ENCODE results near the gene CCNL1. TPM values are rescaled to one million over a fixed set of nuclear protein-coding genes. Genes with fewer than 3 reads are reported as not detected.

Gene CCNL1
- total and polyA plus RNA-seq, 7 experiments from 2014 or later = 65.4 to 1,170 (median 353) TPM

DNA sequence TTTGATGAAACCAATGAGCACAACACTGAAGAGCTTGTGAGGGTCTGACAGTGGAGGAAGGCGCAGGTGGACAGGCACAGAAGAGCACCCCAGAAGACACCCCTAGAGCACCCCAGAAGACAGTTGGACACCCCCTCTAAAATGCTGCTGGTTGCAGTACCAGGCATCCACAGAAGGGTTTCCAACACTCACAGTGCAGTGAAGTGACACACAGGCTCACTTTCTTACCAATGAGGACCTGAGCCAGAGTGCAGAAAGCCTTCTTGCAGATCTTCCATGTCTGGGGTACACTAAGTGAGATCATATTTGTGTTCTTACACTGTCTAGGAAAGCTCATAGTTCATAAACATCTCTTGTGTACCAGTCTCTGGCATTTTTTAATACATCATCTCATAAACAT is 27.6 kb downstream of the CCNL1 start:
- Mint-ChIP-seq H3K4me1 (peaks cover 34 to 96% (median 62%) of the 10 kb centered on the region in 7 donors), H3K9me3 (no peaks in the 10 kb centered on the region), H3K4me3 (peak overlapping the region in 3 of 10 donors; percentile 71 to 84 (median 73)), H3K27me3 (no peaks in the 10 kb centered on the region), H3K36me3 (peaks cover 0 to 11% (median 0%) of the 10 kb centered on the region in 5 donors), H3K27ac (peak overlapping the region; percentile 81 to 97 (median 95))
- ChIA-PET CTCF (interaction anchor here (0.8 to 1.6 kb wide), 2 partner anchors 20 to 44 kb away, joined by 3 to 4 read pairs; no protein-coding TSS in a partner anchor), POLR2A (interaction anchor here (2.1 to 4.6 kb wide), 3 partner anchors 28 to 578 kb away, joined by 9 to 26 read pairs (median 22); partner anchors contain the start of genes CCNL1 and SSR3)
- no peak for ATAC-seq
- Histone ChIP-seq H3K9me3 (ENCODE audit: control insufficient read depth in 2 of 3, low read length in 3 of 3) (no peaks in the 10 kb centered on the region), H3K4me1 (ENCODE audit: control insufficient read depth in 2 of 2, insufficient read depth in 2 of 2, low read length in 2 of 2) (peaks cover 44 to 69% of the 10 kb centered on the region in 2 donors), H3K4me3 (ENCODE audit: low read length) (no peak overlapping the region), H3K27ac (ENCODE audit: low read depth, low read length) (no peak overlapping the region), H3K36me3 (ENCODE audit: control insufficient read depth in 2 of 3, insufficient read depth in 3 of 3, low read length in 3 of 3) (no peaks in the 10 kb centered on the region), H3K27me3 (ENCODE audit: control insufficient read depth in 2 of 2, insufficient read depth in 2 of 2, low read length in 2 of 2) (no peaks in the 10 kb centered on the region)
- intact Hi-C loops (cut with micrococcal nuclease) = loop anchor here in 1 of 2 donors (5.0 to 10.0 kb wide), 2 partner anchors 155 to 218 kb away; no protein-coding TSS in a partner anchor
- DNase-seq = no peak

DNA sequence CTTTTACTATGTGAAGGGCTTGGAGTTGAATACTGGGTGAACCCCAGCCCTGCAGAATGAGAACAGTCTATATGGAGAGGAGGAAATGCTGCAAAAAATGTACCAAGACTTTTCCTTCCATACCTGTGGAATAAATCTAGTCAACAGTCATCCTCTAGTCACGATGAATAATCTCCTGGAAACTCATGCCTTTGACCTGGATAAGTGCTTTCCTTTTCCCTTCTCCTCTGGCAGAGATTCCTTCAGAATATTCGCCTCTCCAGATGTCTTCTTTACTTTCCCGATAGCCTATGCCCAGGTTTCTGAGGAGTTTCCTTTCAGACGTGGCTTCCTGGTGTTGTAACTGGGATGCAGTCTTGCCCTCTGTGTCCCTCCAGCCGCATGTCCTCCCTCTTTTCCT is 28.1 kb downstream of the CCNL1 start:
- Mint-ChIP-seq H3K4me3 (peak overlapping the region in 8 of 10 donors; percentile 9 to 84 (median 58)), H3K27me3 (no peaks in the 10 kb centered on the region), H3K9me3 (no peaks in the 10 kb centered on the region), H3K36me3 (peaks cover 0 to 10% (median 0%) of the 10 kb centered on the region in 5 donors), H3K27ac (peak overlapping the region; percentile 81 to 97 (median 95)), H3K4me1 (peaks cover 34 to 93% (median 62%) of the 10 kb centered on the region in 7 donors)
- no peaks in the 10 kb centered on the region for H3K9me3 ChIP-seq (ENCODE audit: control insufficient read depth in 2 of 3, low read length in 3 of 3)
- intact Hi-C loops (cut with micrococcal nuclease) = loop anchor here (2.0 to 10.0 kb wide), 4 partner anchors 155 to 647 kb away; no protein-coding TSS in a partner anchor
- ChIA-PET POLR2A (interaction anchor here (0.6 to 6.5 kb wide), 5 partner anchors 28 to 1110 kb away, joined by 3 to 49 read pairs (median 22); partner anchors contain the start of genes CCNL1, SSR3 and TIPARP), CTCF (interaction anchor here (0.8 to 1.6 kb wide), 7 partner anchors 12 to 981 kb away, joined by 3 to 9 read pairs (median 3); no protein-coding TSS in a partner anchor)
- no peak overlapping the region for H3K4me3 ChIP-seq (ENCODE audit: low read length)
- no peaks in the 10 kb centered on the region for H3K36me3 ChIP-seq (ENCODE audit: control insufficient read depth in 2 of 3, insufficient read depth in 3 of 3, low read length in 3 of 3)
- DNase-seq = no peak
- H3K27me3 ChIP-seq (ENCODE audit: control insufficient read depth in 2 of 2, insufficient read depth in 2 of 2, low read length in 2 of 2) = no peaks in the 10 kb centered on the region
- H3K27ac ChIP-seq (ENCODE audit: low read depth, low read length) = peak overlapping the region; percentile 80
- peaks cover 44 to 69% of the 10 kb centered on the region in 2 donors for H3K4me1 ChIP-seq (ENCODE audit: control insufficient read depth in 2 of 2, insufficient read depth in 2 of 2, low read length in 2 of 2)
- no peak for ATAC-seq

DNA sequence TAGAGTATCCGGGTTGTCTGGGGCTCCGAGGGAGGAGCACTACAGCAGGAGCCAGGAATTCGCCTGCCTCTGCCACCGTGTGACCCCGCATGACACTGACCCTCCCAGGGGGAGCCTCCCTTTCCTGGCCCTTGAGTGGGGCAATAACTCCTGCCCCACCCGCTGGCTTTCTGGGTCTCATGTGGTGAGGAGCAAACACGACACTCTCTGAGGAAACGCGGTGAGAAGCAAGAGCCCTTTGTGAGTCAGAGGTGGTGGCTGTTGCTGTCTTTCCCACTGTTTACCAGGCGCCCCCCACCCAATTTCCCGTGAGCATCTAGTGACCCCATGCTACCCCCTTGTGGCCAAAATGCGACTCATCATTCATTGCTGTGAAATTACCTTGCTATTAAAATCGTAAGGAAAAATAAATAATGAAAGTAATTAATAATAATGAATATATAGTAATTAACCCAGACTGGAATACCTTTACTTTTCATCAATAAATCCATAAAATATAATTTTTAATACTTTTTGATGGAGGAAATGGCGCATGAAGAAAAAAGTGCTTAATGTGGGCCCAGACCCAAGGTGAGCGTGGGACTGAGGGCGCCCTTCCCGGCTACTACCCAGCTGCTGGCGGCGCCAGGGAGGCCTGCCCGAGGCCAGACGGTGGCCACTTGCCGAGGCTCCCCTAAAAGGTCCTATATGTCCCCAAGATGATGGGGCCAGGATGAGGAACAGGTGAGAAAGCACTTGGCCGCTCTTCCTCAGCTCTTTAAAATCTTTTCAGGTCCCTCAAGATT is 29.3 kb downstream of the CCNL1 start:
- intact Hi-C loops (cut with micrococcal nuclease) = loop anchor here (1.0 to 10.0 kb wide), 12 partner anchors 17 to 980 kb away; partner anchors contain the start of genes SSR3 (in 2 of the 2) and TIPARP (in 2 of the 2)
- H3K4me1 ChIP-seq (ENCODE audit: control insufficient read depth in 2 of 2, insufficient read depth in 2 of 2, low read length in 2 of 2) = peaks cover 44 to 69% of the 10 kb centered on the region in 2 donors
- no peaks in the 10 kb centered on the region for H3K36me3 ChIP-seq (ENCODE audit: control insufficient read depth in 2 of 3, insufficient read depth in 3 of 3, low read length in 3 of 3)
- H3K4me1 Mint-ChIP-seq = peaks cover 34 to 89% (median 60%) of the 10 kb centered on the region in 7 donors
- H3K27me3 Mint-ChIP-seq = no peaks in the 10 kb centered on the region
- H3K27me3 ChIP-seq (ENCODE audit: control insufficient read depth in 2 of 2, insufficient read depth in 2 of 2, low read length in 2 of 2) = no peaks in the 10 kb centered on the region
- peak overlapping the region; percentile 61 to 84 (median 74) for H3K4me3 Mint-ChIP-seq
- POLR2A ChIA-PET = interaction anchor here (0.5 to 6.5 kb wide), 11 partner anchors 10 to 648 kb away, joined by 3 to 49 read pairs (median 5); partner anchors contain the start of genes CCNL1, SSR3 and TIPARP
- no peaks in the 10 kb centered on the region for H3K9me3 Mint-ChIP-seq
- peak overlapping the region; percentile 35 for H3K4me3 ChIP-seq (ENCODE audit: low read length)
- no peaks in the 10 kb centered on the region for H3K9me3 ChIP-seq (ENCODE audit: control insufficient read depth in 2 of 3, low read length in 3 of 3)
- H3K27ac Mint-ChIP-seq = peak overlapping the region; percentile 93 to 99 (median 97)
- peak; percentile 78 for ATAC-seq
- peak overlapping the region; percentile 80 for H3K27ac ChIP-seq (ENCODE audit: low read depth, low read length)
- CTCF ChIA-PET = interaction anchor here (0.6 to 1.6 kb wide), 13 partner anchors 13 to 1086 kb away, joined by 3 to 9 read pairs (median 3); no protein-coding TSS in a partner anchor
- H3K36me3 Mint-ChIP-seq = peaks cover 0 to 9% (median 0%) of the 10 kb centered on the region in 5 donors
- DNase-seq = peak; percentile 43 to 86 (median 80)

DNA sequence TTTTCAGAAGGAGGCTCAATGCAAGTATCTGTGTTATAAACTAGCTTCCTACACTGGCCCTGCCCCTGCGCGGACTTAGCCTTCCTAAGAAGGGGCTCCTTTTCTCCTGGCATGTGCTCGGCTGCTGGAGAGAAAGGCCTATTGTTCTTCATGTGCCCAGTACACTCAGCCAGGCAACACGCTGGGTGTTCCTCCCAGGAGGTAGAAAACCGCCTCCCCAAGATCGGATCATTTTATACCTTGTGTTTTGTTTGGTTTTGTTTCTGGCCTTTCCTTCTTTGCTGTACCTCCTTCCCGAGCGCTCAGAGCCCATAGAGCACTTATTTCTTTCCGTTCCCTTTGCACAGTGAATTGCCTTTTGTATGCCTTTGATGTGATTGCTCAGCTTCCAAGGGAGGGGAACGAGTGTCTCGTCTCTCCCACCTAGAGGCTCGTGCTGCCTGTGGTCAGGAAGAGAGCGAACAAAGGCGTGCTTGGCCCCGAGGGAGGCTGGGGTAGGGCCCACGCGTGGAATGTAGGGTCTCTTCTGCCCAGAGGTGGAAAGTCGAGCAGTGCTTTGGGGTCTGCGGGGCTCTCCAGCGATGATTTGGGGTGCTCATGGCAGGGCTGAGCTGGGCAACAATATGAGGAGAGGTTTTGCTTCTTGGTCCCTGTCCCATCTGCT is 30.0 kb downstream of the CCNL1 start:
- intact Hi-C loops (cut with micrococcal nuclease) = loop anchor here (1.0 to 10.0 kb wide), 17 partner anchors 9 to 980 kb away; partner anchors contain the start of genes SSR3 (in 2 of the 2), TIPARP (in 2 of the 2), CCNL1 (in 1 of the 2) and LEKR1 (in 1 of the 2)
- CTCF ChIA-PET = interaction anchor here (0.6 to 2.2 kb wide), 3 partner anchors 38 to 48 kb away, joined by 3 to 6 read pairs (median 5); no protein-coding TSS in a partner anchor
- Histone ChIP-seq H3K9me3 (ENCODE audit: control insufficient read depth in 2 of 3, low read length in 3 of 3) (no peaks in the 10 kb centered on the region), H3K4me3 (ENCODE audit: low read length) (peak overlapping the region; percentile 35), H3K4me1 (ENCODE audit: control insufficient read depth in 2 of 2, insufficient read depth in 2 of 2, low read length in 2 of 2) (peaks cover 44 to 68% of the 10 kb centered on the region in 2 donors), H3K27me3 (ENCODE audit: control insufficient read depth in 2 of 2, insufficient read depth in 2 of 2, low read length in 2 of 2) (no peaks in the 10 kb centered on the region), H3K27ac (ENCODE audit: low read depth, low read length) (peak overlapping the region; percentile 80), H3K36me3 (ENCODE audit: control insufficient read depth in 2 of 3, insufficient read depth in 3 of 3, low read length in 3 of 3) (no peaks in the 10 kb centered on the region)
- peak in 3 of 9 donors; percentile 25 to 47 (median 37) for DNase-seq
- POLR2A ChIA-PET = interaction anchor here (1.1 to 6.5 kb wide), 7 partner anchors 9 to 647 kb away, joined by 3 to 49 read pairs (median 9); partner anchors contain the start of genes CCNL1, SSR3 and TIPARP
- H3K27ac Mint-ChIP-seq = peak overlapping the region; percentile 93 to 99 (median 97)
- peak overlapping the region; percentile 60 to 84 (median 73) for H3K4me3 Mint-ChIP-seq
- peaks cover 0 to 7% (median 0%) of the 10 kb centered on the region in 5 donors for H3K36me3 Mint-ChIP-seq
- no peaks in the 10 kb centered on the region for H3K27me3 Mint-ChIP-seq
- H3K4me1 Mint-ChIP-seq = peaks cover 34 to 86% (median 59%) of the 10 kb centered on the region in 7 donors
- ATAC-seq = peak; percentile 4
- H3K9me3 Mint-ChIP-seq = no peaks in the 10 kb centered on the region

DNA sequence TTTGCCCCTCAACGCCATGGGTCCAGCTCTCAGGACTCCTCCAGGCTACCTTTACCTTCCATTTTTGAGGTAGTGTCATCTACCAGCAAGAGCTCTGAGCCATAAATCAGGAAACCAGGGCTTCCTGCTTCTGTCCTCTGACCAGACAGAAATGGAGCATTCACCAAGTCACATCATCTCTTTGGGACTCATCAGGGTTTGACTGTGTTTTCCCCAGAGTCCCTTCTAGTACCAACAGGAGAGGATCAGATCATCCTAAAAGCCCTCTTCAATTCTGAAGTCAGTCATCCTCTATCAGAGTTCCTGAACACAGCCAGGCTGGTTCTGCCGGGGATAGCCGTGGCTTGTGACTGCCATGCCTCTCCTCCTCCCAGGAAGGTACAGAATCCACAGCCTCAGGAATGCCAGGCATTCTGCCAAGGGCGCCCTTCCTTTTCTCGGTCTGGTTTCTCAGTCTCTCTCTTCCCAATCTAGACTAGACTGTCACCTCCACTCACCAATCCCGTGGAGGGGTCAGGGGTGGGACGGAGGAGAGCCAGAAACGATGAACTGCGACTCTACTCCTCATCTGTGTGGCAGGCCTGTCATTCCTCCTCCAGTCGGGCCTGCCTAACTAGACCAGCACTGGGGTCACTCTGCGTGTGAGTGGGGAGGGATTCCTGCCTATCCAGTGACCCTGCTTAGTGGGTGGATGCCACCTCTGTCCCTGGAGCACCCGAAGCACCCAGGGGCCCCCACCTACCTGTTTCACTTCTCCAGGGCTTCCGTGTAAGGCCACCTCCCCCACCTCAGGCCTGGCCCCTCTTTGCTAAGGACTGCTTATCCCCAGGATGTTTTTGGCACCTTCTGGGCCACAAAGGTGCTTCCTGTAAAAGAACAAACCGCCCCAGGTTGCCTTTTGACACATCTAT is 30.9 kb downstream of the CCNL1 start:
- CTCF ChIA-PET = interaction anchor here (0.9 to 2.9 kb wide), 4 partner anchors 9 to 47 kb away, joined by 3 to 12 read pairs (median 6); no protein-coding TSS in a partner anchor

More for the DNA sequence above, 30.9 kb downstream of the CCNL1 start:
- DNase-seq = peak in 6 of 9 donors; percentile 33 to 47 (median 40)
- intact Hi-C loops (cut with micrococcal nuclease) = loop anchor here (1.0 to 2.0 kb wide), 8 partner anchors 8 to 605 kb away; partner anchors contain the start of genes CCNL1 (in 1 of the 2) and LEKR1 (in 1 of the 2)
- no peaks in the 10 kb centered on the region for H3K27me3 ChIP-seq (ENCODE audit: control insufficient read depth in 2 of 2, insufficient read depth in 2 of 2, low read length in 2 of 2)
- H3K4me1 ChIP-seq (ENCODE audit: control insufficient read depth in 2 of 2, insufficient read depth in 2 of 2, low read length in 2 of 2) = peaks cover 44 to 59% of the 10 kb centered on the region in 2 donors
- Mint-ChIP-seq H3K4me3 (peak overlapping the region; percentile 60 to 84 (median 73)), H3K27ac (peak overlapping the region; percentile 93 to 99 (median 97)), H3K36me3 (peaks cover 0 to 5% (median 0%) of the 10 kb centered on the region in 5 donors), H3K4me1 (peaks cover 34 to 81% (median 59%) of the 10 kb centered on the region in 7 donors), H3K9me3 (no peaks in the 10 kb centered on the region), H3K27me3 (no peaks in the 10 kb centered on the region)
- ATAC-seq = no peak
- H3K9me3 ChIP-seq (ENCODE audit: control insufficient read depth in 2 of 3, low read length in 3 of 3) = no peaks in the 10 kb centered on the region
- peak overlapping the region; percentile 80 for H3K27ac ChIP-seq (ENCODE audit: low read depth, low read length)
- no peaks in the 10 kb centered on the region for H3K36me3 ChIP-seq (ENCODE audit: control insufficient read depth in 2 of 3, insufficient read depth in 3 of 3, low read length in 3 of 3)
- POLR2A ChIA-PET = interaction anchor here (0.7 to 6.5 kb wide), 8 partner anchors 8 to 575 kb away, joined by 3 to 49 read pairs (median 11); partner anchors contain the start of genes CCNL1, SSR3 and TIPARP
- H3K4me3 ChIP-seq (ENCODE audit: low read length) = peak overlapping the region; percentile 5
